Chondrocyte (in vitro differentiated cells): ENCODE data around the gene HCN3. TPM values are rescaled to one million over a fixed set of nuclear protein-coding genes. Genes with fewer than 3 reads are reported as not detected.

ENCODE experiments used
- DNase-seq: peaks from one replicate; pipeline ENCODE4 v3.0.0; 2021; ENCODE audit warnings: mixed read lengths, low spot score
- H3K27ac Mint-ChIP-seq: one replicate; pipeline ENCODE4 v1.8.0; 2021; ENCODE audit warnings: mild to moderate bottlenecking, moderate library complexity, mixed read lengths; ENCODE audit not compliant: unreplicated experiment
- H3K27me3 Mint-ChIP-seq: 2 replicates; pipeline ENCODE4 v1.8.0; 2021; ENCODE audit warnings: low read depth, mixed read lengths
- H3K36me3 Mint-ChIP-seq: 2 replicates; pipeline ENCODE4 v1.8.0; 2021; ENCODE audit warnings: low read depth, mixed read lengths
- H3K4me1 Mint-ChIP-seq: 2 replicates; pipeline ENCODE4 v1.8.0; 2021; ENCODE audit warnings: low read depth, mild to moderate bottlenecking, mixed read lengths
- H3K4me3 Mint-ChIP-seq: one replicate; pipeline ENCODE4 v1.8.0; 2021; ENCODE audit warnings: mild to moderate bottlenecking, moderate library complexity, mixed read lengths; ENCODE audit not compliant: unreplicated experiment
- H3K9me3 Mint-ChIP-seq: 2 replicates; pipeline ENCODE4 v1.8.0; 2021; ENCODE audit warnings: low read depth, mixed read lengths
- CTCF ChIP-seq: fragments of 200-600 bp; sonication (generic); IDR thresholded peaks from 2 replicates; pipeline ENCODE4 v1.5.0; 2021; ENCODE audit warnings: antibody characterized with exemption, mild to moderate bottlenecking, moderate library complexity
- total RNA-seq: library from RNA; stranded (reverse); gene quantifications from 3 replicates; pipeline ENCODE4 v1.2.1, GENCODE V29; 2021

The HCN3 gene
- total RNA-seq, 1 donor from 2014 or later: 4.3 TPM

- Mint-ChIP-seq H3K27ac (no peak overlapping the region), H3K4me1 (peaks cover 26% of the 10 kb centered on the region), H3K4me3 (no peak overlapping the region), H3K9me3 (no peaks in the 10 kb centered on the region), H3K36me3 (peaks cover 13% of the 10 kb centered on the region), H3K27me3 (no peaks in the 10 kb centered on the region)
- DNase-seq: no peak
- TF ChIP-seq CTCF: no peak
Observed at GRCh38 chr1:155316922-155317321, 39.7 kb downstream of the HCN3 start.

- Mint-ChIP-seq H3K27me3 (no peaks in the 10 kb centered on the region), H3K9me3 (no peaks in the 10 kb centered on the region), H3K4me1 (peaks cover 33% of the 10 kb centered on the region), H3K4me3 (no peak overlapping the region), H3K27ac (peak overlapping the region; percentile 28), H3K36me3 (peaks cover 11% of the 10 kb centered on the region)
- TF ChIP-seq CTCF: no peak
- DNase-seq: no peak
Observed at GRCh38 chr1:155318082-155318481, 40.8 kb downstream of the HCN3 start.

GRCh38 chr1:155319536-155319935 is 42.3 kb downstream of the HCN3 start:
- DNase-seq: no peak
- Mint-ChIP-seq H3K4me3 (no peak overlapping the region), H3K27me3 (no peaks in the 10 kb centered on the region), H3K36me3 (peaks cover 6% of the 10 kb centered on the region), H3K27ac (no peak overlapping the region), H3K4me1 (peaks cover 30% of the 10 kb centered on the region), H3K9me3 (no peaks in the 10 kb centered on the region)
- TF ChIP-seq CTCF: no peak

- no peak for DNase-seq
- Mint-ChIP-seq H3K36me3 (peaks cover 4% of the 10 kb centered on the region), H3K27ac (peak overlapping the region; percentile 81), H3K27me3 (no peaks in the 10 kb centered on the region), H3K9me3 (no peaks in the 10 kb centered on the region), H3K4me1 (peaks cover 30% of the 10 kb centered on the region), H3K4me3 (peak overlapping the region; percentile 66)
- no peak for TF ChIP-seq CTCF
Observed at GRCh38 chr1:155320252-155320651, 43.0 kb downstream of the HCN3 start.

- peak within 1 kb of the TSS; percentile 66 for H3K4me3 Mint-ChIP-seq
- no peak for TF ChIP-seq CTCF
- DNase-seq: no peak
- H3K27ac Mint-ChIP-seq: peak within 1 kb of the TSS; percentile 81
- H3K27me3 Mint-ChIP-seq: no peaks in the 10 kb centered on the region
- no peaks in the 10 kb centered on the region for H3K9me3 Mint-ChIP-seq
- peaks cover 4% of the 10 kb centered on the region for H3K36me3 Mint-ChIP-seq
- H3K4me1 Mint-ChIP-seq: peaks cover 35% of the 10 kb centered on the region
Observed at GRCh38 chr1:155320661-155321617, 43.7 kb downstream of the HCN3 start, which contains the start of gene RUSC1. RUSC1 (plus strand) TSS chr1:155320894; CDS start chr1:155321774, 880 bp downstream.
